Measurements from ENCODE around the gene F7.
"Not testable (repeated sequence)": the region's sequence is repeated elsewhere in the genome, so short reads cannot be mapped to it uniquely, and the experiment has no call there.

DNA sequence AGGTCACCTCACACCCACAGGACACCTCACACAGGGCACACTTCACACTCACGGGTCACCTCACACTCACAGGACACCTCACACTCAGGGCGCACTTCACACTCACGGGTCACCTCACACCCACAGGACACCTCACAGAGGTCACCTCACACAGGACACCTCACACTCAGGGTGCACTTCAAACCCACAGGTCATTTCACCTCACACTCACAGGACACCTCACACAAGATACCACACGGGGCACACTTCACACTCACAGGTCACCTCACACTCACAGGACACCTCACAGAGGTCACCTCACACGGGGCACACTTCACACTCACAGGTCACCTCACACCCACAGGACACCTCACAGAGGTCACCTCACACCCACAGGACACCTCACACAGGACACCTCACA, 6.2 kb downstream of the F7 start:
- TF ChIP-seq CTCF (IDR thresholded peaks at IDR 0.05; ENCODE audit: insufficient read depth, low read length, poor library complexity, severe bottlenecking); EZH2phosphoT487 (conservative IDR thresholded peaks at IDR 0.05; ENCODE audit: low read length): not testable (repeated sequence)
